Gastrocnemius medialis (tissue), 4 donors: ENCODE results near the gene GTPBP4. TPM values are rescaled to one million over a fixed set of nuclear protein-coding genes. Genes with fewer than 3 reads are reported as not detected.
A peak's percentile ranks its signal among the peaks of the same experiment; 100 is the strongest.

ENCODE experiments used
- ATAC-seq, 2 donors: fragments of 150-250 bp; one replicate each; pipeline ENCODE4 v1.9.1; 2016
- DNase-seq, 2 donors: peaks; one replicate each; pipeline ENCODE4 v3.0.0-alpha.2; 2019
- H3K27ac ChIP-seq, 4 donors: fragments of 200-600 bp; sonication (generic); 1 replicate in 1 of 4; 2 replicates in 3 of 4; pipeline ENCODE4 v1.5.1; 2016 to 2018; ENCODE audit warnings: mild to moderate bottlenecking in 2 of 4, moderate library complexity in 1 of 4
- H3K27me3 ChIP-seq, 3 donors: fragments of 200-600 bp; sonication (generic) in 2 of 3; 1 replicate in 1 of 3; 2 replicates in 2 of 3; pipeline versions ENCODE4 v1.5.1 to v1.6.0; 2016 to 2019; ENCODE audit warnings: mild to moderate bottlenecking in 1 of 3, moderate library complexity in 1 of 3
- H3K36me3 ChIP-seq, 2 donors: fragments of 200-600 bp; sonication (generic) in 1 of 2; one replicate each; pipeline ENCODE4 v1.5.1; 2017 to 2018
- H3K4me1 ChIP-seq, 2 donors: fragments of 200-600 bp; sonication (generic) in 1 of 2; one replicate each; pipeline ENCODE4 v1.5.1; 2016 to 2017; ENCODE audit warnings: mild to moderate bottlenecking in 2 of 2
- H3K4me3 ChIP-seq, 4 donors: fragments of 200-600 bp; sonication (generic) in 3 of 4; 1 replicate in 1 of 4; 2 replicates in 3 of 4; pipeline ENCODE4 v1.5.1; 2016 to 2019; ENCODE audit warnings: mild to moderate bottlenecking in 2 of 4
- H3K9me3 ChIP-seq, 3 donors: fragments of 200-600 bp; sonication (generic) in 2 of 3; 1 replicate in 1 of 3; 2 replicates in 2 of 3; pipeline ENCODE4 v1.5.1; 2016 to 2019
- POLR2A ChIP-seq, 2 donors: fragments of 450-650 bp; IDR thresholded peaks; one replicate each; pipeline ENCODE4 v1.6.1; 2017; ENCODE audit warnings: antibody characterized with exemption in 2 of 2, mild to moderate bottlenecking in 2 of 2, moderate library complexity in 2 of 2
- in situ Hi-C, 4 donors: fragments of 200-750 bp; cut with MboI; loops; one replicate each; pipeline versions ENCODE4 v1.15.0 to v1.8.0; 2017; ENCODE audit warnings: low sequenced_read_pairs in 4 of 4
- intact Hi-C: fragments of 100-400 bp; cut with DNase I; formaldehyde crosslinking; loops from one replicate; pipeline ENCODE4 v1.15.1; 2023; ENCODE audit warnings: low total_unique reads
- total RNA-seq, 4 donors: library from RNA; depleted of rRNA; stranded (reverse); fragments of >200 nt; gene quantifications; one replicate each; pipeline versions ENCODE4 v1.1.0 to v1.2.3, GENCODE V29; 2016
- TF ChIP-seq, protein P1 (sequence below), 5 experiments: fragments of 450-650 bp in 3 of 5; fragments of 200-600 bp in 2 of 5; sonication (generic) in 2 of 5; IDR thresholded peaks in 4 of 5; conservative IDR thresholded peaks in 1 of 5; 1 replicate in 4 of 5; 2 replicates in 1 of 5; pipeline ENCODE4 v1.5.1; 2016 to 2019; ENCODE audit warnings: antibody characterized with exemption in 5 of 5, mild to moderate bottlenecking in 3 of 5, moderate library complexity in 3 of 5

Gene GTPBP4
- total RNA-seq, 4 donors from 2014 or later: 34.7 to 51.5 (median 38.5) TPM

DNA sequence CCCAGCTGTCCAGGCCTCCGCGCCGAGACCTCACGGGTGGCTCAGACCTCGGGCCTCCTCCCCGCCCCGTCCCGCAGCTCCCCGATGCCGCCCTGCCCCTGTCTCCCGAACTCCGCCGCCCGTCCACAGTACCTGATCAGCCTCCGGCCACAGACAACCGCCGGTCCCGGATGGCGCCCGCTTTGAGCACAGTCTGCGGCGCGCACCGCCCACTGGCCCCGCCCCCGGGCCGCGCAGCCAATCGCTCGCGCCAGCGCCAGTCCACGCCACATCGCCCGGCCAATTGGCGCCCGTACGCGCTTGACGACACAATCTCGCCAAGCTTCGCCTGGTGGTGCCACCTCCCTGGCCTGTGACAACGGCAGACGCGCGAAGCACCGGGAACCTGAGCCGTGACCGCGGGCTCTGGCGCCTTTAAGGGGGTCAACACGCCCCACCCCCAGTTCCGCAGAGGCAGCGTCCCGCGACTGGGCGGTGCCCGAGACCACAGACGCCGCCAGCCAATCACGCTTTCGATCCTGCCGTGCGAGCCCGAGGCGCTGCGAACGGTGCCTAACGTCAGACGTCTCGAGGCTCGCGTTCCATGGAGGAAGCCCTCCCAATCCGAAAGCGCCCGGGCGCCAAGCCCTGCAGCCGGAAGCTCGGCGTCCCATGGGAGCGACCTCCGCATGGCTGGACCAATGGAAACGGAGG, 60.6 kb downstream of the GTPBP4 start, which contains the start of gene IDI1:
IDI1 (minus strand) TSS at position 388 of the 693 bp plus-strand sequence; CDS start at position 272, 116 bp downstream.
- peak within 1 kb of the TSS; percentile 72 to 87 (median 80) for H3K4me3 ChIP-seq
- H3K27me3 ChIP-seq: no peaks in the 10 kb centered on the region
- peak within 1 kb of the TSS; percentile 91 to 97 (median 96) for H3K27ac ChIP-seq
- H3K36me3 ChIP-seq: peaks cover 0 to 20% of the 10 kb centered on the region in 2 donors
- ATAC-seq (peak; percentile 85 to 86), DNase-seq (peak; percentile 98 to 99)
- H3K4me1 ChIP-seq: peaks cover 57 to 59% of the 10 kb centered on the region in 2 donors
- in situ Hi-C loops (no loop called here), intact Hi-C loops (loop anchor here (2.0 to 10.0 kb wide), 6 partner anchors 22 to 537 kb away; partner anchors contain the start of genes DIP2C and LARP4B)
- TF ChIP-seq POLR2A (IDR thresholded peaks at IDR 0.05): peak; percentile 97 to 99
- TF ChIP-seq, protein P1, sequence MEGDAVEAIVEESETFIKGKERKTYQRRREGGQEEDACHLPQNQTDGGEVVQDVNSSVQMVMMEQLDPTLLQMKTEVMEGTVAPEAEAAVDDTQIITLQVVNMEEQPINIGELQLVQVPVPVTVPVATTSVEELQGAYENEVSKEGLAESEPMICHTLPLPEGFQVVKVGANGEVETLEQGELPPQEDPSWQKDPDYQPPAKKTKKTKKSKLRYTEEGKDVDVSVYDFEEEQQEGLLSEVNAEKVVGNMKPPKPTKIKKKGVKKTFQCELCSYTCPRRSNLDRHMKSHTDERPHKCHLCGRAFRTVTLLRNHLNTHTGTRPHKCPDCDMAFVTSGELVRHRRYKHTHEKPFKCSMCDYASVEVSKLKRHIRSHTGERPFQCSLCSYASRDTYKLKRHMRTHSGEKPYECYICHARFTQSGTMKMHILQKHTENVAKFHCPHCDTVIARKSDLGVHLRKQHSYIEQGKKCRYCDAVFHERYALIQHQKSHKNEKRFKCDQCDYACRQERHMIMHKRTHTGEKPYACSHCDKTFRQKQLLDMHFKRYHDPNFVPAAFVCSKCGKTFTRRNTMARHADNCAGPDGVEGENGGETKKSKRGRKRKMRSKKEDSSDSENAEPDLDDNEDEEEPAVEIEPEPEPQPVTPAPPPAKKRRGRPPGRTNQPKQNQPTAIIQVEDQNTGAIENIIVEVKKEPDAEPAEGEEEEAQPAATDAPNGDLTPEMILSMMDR (IDR thresholded peaks at IDR 0.05 in 4 of 5, conservative IDR thresholded peaks at IDR 0.05 in 1 of 5): no peak
- no peaks in the 10 kb centered on the region for H3K9me3 ChIP-seq

GRCh38 chr10:1049425-1049958, 61.3 kb downstream of the GTPBP4 start:
- Histone ChIP-seq H3K27ac (peak overlapping the region; percentile 91 to 97 (median 96)), H3K36me3 (peaks cover 0 to 21% of the 10 kb centered on the region in 2 donors), H3K4me1 (peaks cover 57 to 59% of the 10 kb centered on the region in 2 donors), H3K4me3 (peak overlapping the region; percentile 72 to 87 (median 80)), H3K27me3 (no peaks in the 10 kb centered on the region), H3K9me3 (no peaks in the 10 kb centered on the region)
- intact Hi-C loops: loop anchor here (2.0 to 10.0 kb wide), 6 partner anchors 23 to 537 kb away; partner anchors contain the start of genes DIP2C and LARP4B
- peak in 1 of 2 donors; percentile 48 for DNase-seq
- TF ChIP-seq, protein P1 (IDR thresholded peaks at IDR 0.05 in 4 of 5, conservative IDR thresholded peaks at IDR 0.05 in 1 of 5): no peak
- TF ChIP-seq POLR2A (IDR thresholded peaks at IDR 0.05): no peak
- in situ Hi-C loops: no loop called here
- no peak for ATAC-seq

DNA sequence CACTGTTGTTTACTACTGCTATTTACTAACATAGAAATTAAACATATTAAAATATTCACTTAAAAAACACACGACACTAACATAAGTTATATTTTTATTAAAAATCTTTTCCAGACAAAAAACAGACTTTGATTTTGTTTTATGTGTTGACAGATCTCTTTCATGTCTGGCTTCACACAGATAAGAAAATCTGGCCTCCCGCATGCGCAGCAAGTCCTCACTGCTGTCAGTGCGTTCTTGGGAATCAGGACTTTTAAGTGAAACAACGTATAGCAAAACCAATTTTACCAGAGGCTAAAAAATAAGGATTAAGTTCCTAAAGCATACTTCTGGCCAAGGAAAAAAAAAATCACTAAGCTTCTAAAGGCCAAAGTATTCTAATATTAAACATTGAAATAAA, 61.9 kb downstream of the GTPBP4 start:
- Histone ChIP-seq H3K9me3 (no peaks in the 10 kb centered on the region), H3K36me3 (peaks cover 0 to 21% of the 10 kb centered on the region in 2 donors), H3K4me3 (peak overlapping the region; percentile 72 to 87 (median 80)), H3K27ac (peak overlapping the region; percentile 91 to 97 (median 96)), H3K4me1 (peaks cover 57 to 59% of the 10 kb centered on the region in 2 donors), H3K27me3 (no peaks in the 10 kb centered on the region)
- in situ Hi-C loops: loop anchor here in 1 of 4 donors (10.0 kb wide), 1 partner anchor 115 kb away; the partner anchor contains the start of gene LARP4B
- no peak for ATAC-seq
- no peak for TF ChIP-seq POLR2A (IDR thresholded peaks at IDR 0.05)
- TF ChIP-seq, protein P1 (IDR thresholded peaks at IDR 0.05 in 4 of 5, conservative IDR thresholded peaks at IDR 0.05 in 1 of 5): no peak
- intact Hi-C loops: no loop called here
- DNase-seq: no peak

GRCh38 chr10:1050554-1050953, 62.3 kb downstream of the GTPBP4 start:
- Histone ChIP-seq H3K27me3 (no peaks in the 10 kb centered on the region), H3K4me1 (peaks cover 57% of the 10 kb centered on the region in 2 donors), H3K27ac (peak overlapping the region; percentile 91 to 97 (median 96)), H3K36me3 (peaks cover 0 to 21% of the 10 kb centered on the region in 2 donors), H3K9me3 (no peaks in the 10 kb centered on the region), H3K4me3 (peak overlapping the region in 2 of 4 donors; percentile 79 to 87)
- ATAC-seq: no peak
- TF ChIP-seq POLR2A (IDR thresholded peaks at IDR 0.05): no peak
- TF ChIP-seq, protein P1 (IDR thresholded peaks at IDR 0.05 in 4 of 5, conservative IDR thresholded peaks at IDR 0.05 in 1 of 5): no peak
- DNase-seq: peak in 1 of 2 donors; percentile 49
- in situ Hi-C loops (loop anchor here in 1 of 4 donors (10.0 kb wide), 1 partner anchor 116 kb away; the partner anchor contains the start of gene LARP4B), intact Hi-C loops (no loop called here)
